GM06990 (cell line): ENCODE measurements around the gene ARHGAP8.

Experiments
- DNase-seq: peaks from one replicate; pipeline ENCODE4 v3.0.0-alpha.2; 2011; ENCODE audit not compliant: insufficient read length; ENCODE audit errors: extremely low read depth
- H3K27me3 ChIP-seq: replicated peaks from 2 replicates; pipeline ENCODE4 v1.6.0; 2011; ENCODE audit warnings: low read length; ENCODE audit not compliant: control insufficient read depth, insufficient read depth
- H3K36me3 ChIP-seq: 2 replicates; pipeline ENCODE4 v1.5.1; 2011; ENCODE audit warnings: low read length; ENCODE audit not compliant: control insufficient read depth, insufficient read depth
- H3K4me3 ChIP-seq: replicated peaks from 2 replicates; pipeline ENCODE4 v1.5.1; 2011; ENCODE audit warnings: low read depth, mild to moderate bottlenecking, control low read depth, low read length
- CTCF ChIP-seq: IDR thresholded peaks from 2 replicates; pipeline ENCODE4 v1.5.1; 2011; ENCODE audit warnings: low read length, control low read depth, mild to moderate bottlenecking, inconsistent platforms; ENCODE audit not compliant: insufficient read depth, poor library complexity, severe bottlenecking

The ARHGAP8 gene

GRCh38 chr22:44765571-44766285 lies 13.4 kb downstream of the ARHGAP8 start:
- Histone ChIP-seq H3K36me3 (no peaks in the 10 kb centered on the region), H3K4me3 (no peak overlapping the region), H3K27me3 (no peaks in the 10 kb centered on the region)
- DNase-seq, result no peak
- no peak for TF ChIP-seq CTCF

GRCh38 chr22:44773082-44773481 lies 20.7 kb downstream of the ARHGAP8 start:
- DNase-seq, result no peak
- TF ChIP-seq CTCF, result no peak
- no peaks in the 10 kb centered on the region for H3K27me3 ChIP-seq
- H3K36me3 ChIP-seq, result no peaks in the 10 kb centered on the region
- H3K4me3 ChIP-seq, result no peak overlapping the region

- no peak for DNase-seq
- no peak overlapping the region for H3K4me3 ChIP-seq
- H3K27me3 ChIP-seq, result no peaks in the 10 kb centered on the region; the same call in 1 of the 2 replicates
- TF ChIP-seq CTCF, result no peak
- H3K36me3 ChIP-seq, result no peaks in the 10 kb centered on the region
Observed at GRCh38 chr22:44775862-44776261, 23.5 kb downstream of the ARHGAP8 start.

GRCh38 chr22:44776605-44777363 lies 24.4 kb downstream of the ARHGAP8 start:
- DNase-seq, result no peak
- Histone ChIP-seq H3K4me3 (no peak overlapping the region), H3K36me3 (no peaks in the 10 kb centered on the region), H3K27me3 (no peaks in the 10 kb centered on the region; the same call in 1 of the 2 replicates)
- no peak for TF ChIP-seq CTCF

- Histone ChIP-seq H3K4me3 (no peak overlapping the region), H3K36me3 (no peaks in the 10 kb centered on the region), H3K27me3 (no peaks in the 10 kb centered on the region; the same call in 1 of the 2 replicates)
- no peak for TF ChIP-seq CTCF
- no peak for DNase-seq
Observed at GRCh38 chr22:44777364-44777755, 25.0 kb downstream of the ARHGAP8 start.
